NT2/D1 (cell line): ENCODE data around the gene CRNN.

Experiments
- DNase-seq: peaks from one replicate; pipeline ENCODE4 v3.0.0-alpha.2; 2011; ENCODE audit warnings: low read depth, low spot score
- H3K27me3 ChIP-seq: 2 replicates; pipeline ENCODE4 v1.6.0; 2011; ENCODE audit warnings: mild to moderate bottlenecking; ENCODE audit not compliant: insufficient read length, insufficient read depth
- H3K36me3 ChIP-seq: 2 replicates; pipeline ENCODE4 v1.6.1; 2011; ENCODE audit warnings: mild to moderate bottlenecking, low read length, mixed read lengths; ENCODE audit not compliant: insufficient read depth, insufficient read length
- H3K4me1 ChIP-seq: 2 replicates; pipeline ENCODE4 v1.5.1; 2011; ENCODE audit not compliant: insufficient read depth, insufficient read length
- H3K4me3 ChIP-seq: 2 replicates; pipeline ENCODE4 v1.5.1; 2011; ENCODE audit warnings: low read depth; ENCODE audit not compliant: insufficient read length
- H3K9ac ChIP-seq: 2 replicates; pipeline ENCODE4 v1.6.0; 2011; ENCODE audit warnings: low read depth; ENCODE audit not compliant: insufficient read length
- H3K9me3 ChIP-seq: 2 replicates; pipeline ENCODE4 v1.5.1; 2011; ENCODE audit warnings: mild to moderate bottlenecking, low read length; ENCODE audit not compliant: insufficient read depth
- SUZ12 ChIP-seq: IDR thresholded peaks from 2 replicates; pipeline ENCODE4 v1.6.1; 2011; ENCODE audit not compliant: insufficient read length, insufficient read depth; ENCODE audit errors: extremely low read depth
- YY1 ChIP-seq: IDR thresholded peaks from 2 replicates; pipeline ENCODE4 v1.6.1; 2011; ENCODE audit not compliant: insufficient read length, insufficient read depth
- ZNF274 ChIP-seq: IDR thresholded peaks from 2 replicates; pipeline ENCODE4 v1.6.1; 2011; ENCODE audit warnings: mild to moderate bottlenecking, low read depth, low read length

Gene CRNN

DNA sequence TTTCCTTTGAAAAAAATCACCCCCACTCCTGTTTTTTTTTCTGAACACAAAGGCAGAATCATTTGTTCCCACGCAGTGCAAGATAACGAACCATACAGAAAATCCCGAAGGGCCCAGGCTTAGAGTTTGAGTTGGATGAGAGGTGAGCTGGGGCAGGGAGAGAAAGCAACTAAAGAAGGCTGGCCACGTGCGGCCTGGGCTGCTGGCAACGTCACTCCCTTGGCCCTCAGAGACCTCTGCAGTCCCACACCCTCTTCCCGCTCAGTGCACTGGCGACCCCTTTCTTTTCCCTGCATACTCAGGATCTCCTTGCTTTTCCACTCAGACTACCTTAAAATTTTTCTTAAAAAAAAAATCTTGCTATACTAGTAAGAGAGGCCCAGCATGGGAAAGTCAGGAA, 28.2 kb upstream of the CRNN start:
- H3K36me3 ChIP-seq, result no peaks in the 10 kb centered on the region
- H3K27me3 ChIP-seq, result peaks cover 5% of the 10 kb centered on the region
- no peak for DNase-seq
- H3K9ac ChIP-seq, result no peak overlapping the region
- no peaks in the 10 kb centered on the region for H3K4me1 ChIP-seq
- no peak overlapping the region for H3K4me3 ChIP-seq
- TF ChIP-seq SUZ12 (no peak), ZNF274 (no peak), YY1 (no peak)
- H3K9me3 ChIP-seq, result no peaks in the 10 kb centered on the region

DNA sequence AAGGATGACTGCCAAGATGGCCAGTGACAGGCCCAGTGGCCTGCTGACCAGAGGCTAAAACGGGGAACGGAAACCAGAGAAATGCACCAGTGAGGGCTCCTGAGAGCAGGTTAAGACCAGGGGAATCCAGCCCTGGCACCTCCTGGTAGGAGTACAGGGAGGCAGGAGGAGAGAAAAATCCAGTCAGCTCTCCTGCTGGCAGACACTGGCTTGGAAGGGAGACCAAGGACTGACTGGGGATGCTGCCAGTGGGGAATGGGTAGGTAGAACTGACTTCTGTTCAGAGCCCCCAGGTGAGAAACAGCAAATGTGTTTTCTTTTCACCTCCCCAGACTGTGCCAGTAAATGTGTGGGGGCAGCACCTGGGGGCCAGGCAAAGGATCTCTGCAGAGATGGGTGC, 27.7 kb upstream of the CRNN start:
- no peak for TF ChIP-seq SUZ12
- TF ChIP-seq ZNF274, result no peak
- no peak for TF ChIP-seq YY1
- Histone ChIP-seq H3K4me3 (no peak overlapping the region), H3K9ac (no peak overlapping the region), H3K27me3 (peaks cover 5% of the 10 kb centered on the region), H3K36me3 (no peaks in the 10 kb centered on the region), H3K4me1 (no peaks in the 10 kb centered on the region), H3K9me3 (no peaks in the 10 kb centered on the region)
- DNase-seq, result no peak

DNA sequence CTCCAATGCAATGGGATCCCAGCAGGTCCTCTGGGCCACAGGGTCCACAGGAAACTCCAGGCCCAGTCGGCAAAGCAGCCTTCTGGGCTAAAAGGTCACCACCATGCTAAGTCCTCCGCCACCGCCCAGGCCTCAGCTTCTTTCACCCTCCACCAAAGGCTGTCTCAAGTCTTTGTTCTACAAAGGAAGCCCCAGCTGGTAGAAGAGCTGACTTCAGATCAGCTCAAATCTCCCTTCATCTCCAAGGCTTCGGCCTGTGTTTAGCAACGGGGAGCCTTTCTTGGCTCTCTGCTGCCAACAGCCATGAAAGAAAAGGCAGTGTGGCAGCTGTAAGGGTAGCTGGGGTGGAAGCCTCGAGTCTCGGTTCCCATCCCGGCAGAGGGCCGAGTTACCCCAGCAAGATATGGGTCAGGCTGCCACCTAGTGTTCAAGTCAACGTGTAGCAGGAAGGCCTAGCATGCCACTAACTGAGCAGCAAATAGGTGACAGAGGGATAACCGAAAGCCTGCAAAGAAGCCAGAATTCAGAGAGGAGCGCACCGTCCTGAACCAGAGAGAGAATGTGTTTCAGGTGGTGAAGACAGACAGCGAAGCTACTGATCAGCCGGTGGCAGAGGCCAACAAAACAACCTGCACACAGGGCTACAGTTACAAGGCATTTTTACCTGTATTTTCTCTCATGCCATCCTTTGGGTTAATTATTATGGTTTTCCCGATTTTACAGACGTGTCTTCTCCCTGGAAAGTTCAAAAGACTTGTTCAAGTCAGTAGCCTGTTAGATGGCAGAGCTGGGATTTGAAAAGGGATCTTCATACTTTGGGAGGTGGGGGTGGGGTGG, 26.8 kb upstream of the CRNN start:
- no peaks in the 10 kb centered on the region for H3K9me3 ChIP-seq
- H3K4me1 ChIP-seq, result no peaks in the 10 kb centered on the region
- DNase-seq, result peak; percentile 85
- H3K27me3 ChIP-seq, result peaks cover 5% of the 10 kb centered on the region
- no peaks in the 10 kb centered on the region for H3K36me3 ChIP-seq
- no peak overlapping the region for H3K9ac ChIP-seq
- no peak overlapping the region for H3K4me3 ChIP-seq
- no peak for TF ChIP-seq ZNF274
- TF ChIP-seq YY1, result no peak
- TF ChIP-seq SUZ12, result no peak

DNA sequence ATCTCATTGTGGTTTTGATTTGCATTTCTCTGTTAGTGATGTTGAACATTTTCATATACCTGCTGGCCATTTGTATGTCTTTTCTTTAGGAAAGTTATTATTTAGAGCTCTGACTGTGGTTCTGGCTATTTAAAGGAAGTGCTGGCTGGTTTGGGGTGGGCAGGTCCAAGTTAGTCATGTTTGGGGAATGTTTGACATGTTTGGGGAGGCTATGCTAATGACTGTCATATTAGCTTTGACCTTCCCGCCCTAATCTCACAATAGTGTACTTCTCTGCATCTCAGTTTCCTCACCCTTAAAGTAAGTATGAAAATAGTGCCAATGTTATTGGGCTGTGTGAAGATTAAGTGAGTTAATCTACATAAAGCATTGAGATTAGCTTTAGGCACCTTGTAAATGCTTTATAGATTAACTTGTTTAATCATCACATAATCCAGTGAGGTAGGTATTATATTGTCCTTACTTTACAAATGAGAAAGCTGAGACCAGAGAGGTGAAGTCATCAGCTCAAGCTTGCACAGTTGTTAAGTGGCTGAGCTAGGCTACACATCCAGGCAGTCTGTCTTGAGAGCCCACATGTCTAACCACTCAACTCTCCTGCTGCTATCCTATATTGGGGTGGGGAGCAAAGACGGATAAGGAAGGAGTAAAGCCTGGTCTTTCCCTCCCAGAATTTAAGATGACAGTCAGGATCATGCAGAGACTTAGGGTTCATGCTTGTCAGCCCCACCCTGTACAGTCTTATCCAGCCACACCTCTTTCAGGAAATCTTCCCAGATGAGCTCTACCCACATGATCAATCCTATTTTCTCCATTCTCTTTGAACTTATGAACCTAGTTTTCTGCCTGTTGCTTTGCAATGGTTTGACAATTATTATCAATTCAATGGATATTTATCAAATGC, 22.8 kb upstream of the CRNN start:
- Histone ChIP-seq H3K36me3 (no peaks in the 10 kb centered on the region), H3K9me3 (no peaks in the 10 kb centered on the region), H3K4me1 (no peaks in the 10 kb centered on the region), H3K9ac (no peak overlapping the region), H3K27me3 (peaks cover 5% of the 10 kb centered on the region), H3K4me3 (no peak overlapping the region)
- TF ChIP-seq SUZ12 (no peak), ZNF274 (no peak), YY1 (no peak)
- no peak for DNase-seq

DNA sequence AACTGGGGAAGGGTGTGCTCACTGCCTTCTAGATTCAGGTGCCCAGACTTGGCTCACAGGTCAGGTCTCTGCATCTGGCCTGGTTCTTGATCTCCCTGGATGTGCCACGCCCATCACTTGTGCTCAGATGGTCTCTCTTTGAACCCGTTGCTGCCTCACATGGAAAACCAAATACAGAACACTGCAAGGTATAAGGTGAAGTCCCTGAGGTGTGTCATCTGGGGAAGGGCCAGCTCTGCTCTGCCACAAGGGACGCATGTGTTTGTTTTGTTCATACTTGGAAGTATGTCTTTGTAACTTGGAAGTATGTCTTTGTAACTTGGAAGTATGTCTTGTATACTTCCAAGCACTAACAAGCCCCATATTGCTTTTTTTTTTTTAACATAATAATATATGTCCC, 13.4 kb upstream of the CRNN start:
- Histone ChIP-seq H3K27me3 (no peaks in the 10 kb centered on the region), H3K36me3 (no peaks in the 10 kb centered on the region), H3K4me3 (no peak overlapping the region), H3K4me1 (no peaks in the 10 kb centered on the region), H3K9ac (no peak overlapping the region), H3K9me3 (peaks cover 31% of the 10 kb centered on the region)
- TF ChIP-seq SUZ12, result no peak
- TF ChIP-seq YY1, result no peak
- TF ChIP-seq ZNF274, result no peak
- DNase-seq, result no peak

DNA sequence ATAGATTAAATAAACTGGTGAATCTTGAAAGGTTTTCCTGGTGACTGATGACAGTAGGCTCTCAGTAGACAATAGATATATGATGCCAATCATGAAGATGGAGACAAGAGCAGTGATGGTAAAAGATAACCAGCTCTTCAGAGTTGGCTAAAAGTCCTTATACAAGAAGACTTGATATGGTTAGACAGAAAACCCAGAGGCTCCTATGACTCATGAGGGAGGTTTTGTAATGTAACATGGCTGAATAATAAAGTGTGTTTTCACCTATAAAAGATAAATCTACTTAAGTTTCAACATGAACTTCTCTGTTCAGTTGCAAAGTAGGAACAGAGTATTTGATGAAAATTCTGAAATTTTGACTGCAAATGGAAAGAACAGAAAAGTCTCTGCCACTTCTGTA, 12.7 kb upstream of the CRNN start:
- TF ChIP-seq ZNF274, result no peak
- Histone ChIP-seq H3K36me3 (no peaks in the 10 kb centered on the region), H3K9ac (no peak overlapping the region), H3K27me3 (no peaks in the 10 kb centered on the region), H3K4me3 (no peak overlapping the region), H3K4me1 (no peaks in the 10 kb centered on the region), H3K9me3 (peaks cover 34% of the 10 kb centered on the region)
- DNase-seq, result no peak

DNA sequence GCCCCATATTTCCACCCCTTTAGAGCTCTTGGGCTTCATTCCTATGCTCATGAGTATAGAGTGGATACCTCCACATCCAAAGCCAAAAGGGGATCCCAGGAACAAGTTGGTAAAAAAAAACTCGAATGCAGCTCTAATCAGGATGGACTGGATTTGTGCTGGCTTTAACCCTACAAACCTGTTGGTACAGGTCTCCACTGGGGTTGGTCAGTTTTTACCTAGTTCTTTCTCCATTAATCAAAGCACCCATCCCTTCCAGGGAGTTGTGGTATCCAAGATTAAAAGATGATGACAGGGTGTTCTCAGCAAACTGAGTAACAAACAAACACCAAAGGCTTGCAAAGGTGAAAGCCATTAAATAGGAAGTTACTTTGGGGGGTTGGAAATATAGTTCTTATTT, 5.9 kb upstream of the CRNN start:
- H3K4me1 ChIP-seq, result no peaks in the 10 kb centered on the region
- H3K27me3 ChIP-seq, result no peaks in the 10 kb centered on the region
- no peak overlapping the region for H3K9ac ChIP-seq
- H3K36me3 ChIP-seq, result no peaks in the 10 kb centered on the region
- no peak overlapping the region for H3K4me3 ChIP-seq
- H3K9me3 ChIP-seq, result peaks cover 21% of the 10 kb centered on the region
- TF ChIP-seq ZNF274 (no peak), SUZ12 (no peak), YY1 (no peak)
- DNase-seq, result no peak
